Left lung (tissue), 10 donors: ENCODE data around the gene NUP210L. TPM values are rescaled to one million over a fixed set of nuclear protein-coding genes. Genes with fewer than 3 reads are reported as not detected.
A peak's percentile ranks its signal among the peaks of the same experiment; 100 is the strongest.

Experiments used
- ATAC-seq: fragments of 200-7000 bp; cut with Tn5 transposase; one replicate; pipeline ENCODE4 v1.9.1; 2020; ENCODE audit warnings: moderate library complexity
- DNase-seq, 4 donors: peaks; one replicate each; pipeline ENCODE4 v3.0.0-alpha.2; 2013 to 2020
- H3K27ac ChIP-seq, 2 donors: fragments of 200-600 bp; sonication (generic) in 1 of 2; one replicate each; pipeline versions ENCODE4 v1.5.0 to v1.8.0; 2020 to 2021
- H3K27me3 ChIP-seq, 2 donors: fragments of 200-600 bp; sonication (generic) in 1 of 2; one replicate each; pipeline versions ENCODE4 v1.5.0 to v1.8.0; 2020 to 2021
- H3K36me3 ChIP-seq, 2 donors: fragments of 200-600 bp; sonication (generic) in 1 of 2; one replicate each; pipeline versions ENCODE4 v1.5.0 to v1.8.0; 2020 to 2021
- H3K4me1 ChIP-seq, 2 donors: fragments of 200-600 bp; one replicate each; pipeline ENCODE4 v1.8.0; 2021
- H3K4me3 ChIP-seq, 2 donors: fragments of 200-600 bp; sonication (generic) in 1 of 2; one replicate each; pipeline versions ENCODE4 v1.5.0 to v1.8.0; 2020 to 2021; ENCODE audit warnings: mild to moderate bottlenecking in 1 of 2
- H3K9me3 ChIP-seq, 2 donors: fragments of 200-600 bp; sonication (generic) in 1 of 2; one replicate each; pipeline versions ENCODE4 v1.5.0 to v1.8.0; 2020 to 2021
- CTCF ChIP-seq, 2 donors: fragments of 200-600 bp; sonication (generic) in 1 of 2; IDR thresholded peaks; one replicate each; pipeline versions ENCODE4 v1.5.0 to v1.8.0; 2021; ENCODE audit warnings: antibody characterized with exemption in 2 of 2
- intact Hi-C, 2 donors: fragments of 100-400 bp; cut with DNase I; formaldehyde crosslinking; loops; one replicate each; pipeline versions ENCODE4 v1.11.2 to v1.14.2; 2022
- polyA plus RNA-seq, 6 donors: library from polyadenylated mRNA; unstranded; fragments of 120-200 nt; gene quantifications; one replicate each; pipeline ENCODE4 v1.2.1, GENCODE V29; 2013; ENCODE audit not compliant: insufficient read length in 6 of 6
- total RNA-seq, 2 donors: library from RNA; stranded (reverse); fragmentation: NEBNext Ultra II Directional; extraction: Animal tissue kit (Norgen Biotek cat#: 25700); gene quantifications; one replicate each; pipeline ENCODE4 v1.2.1, GENCODE V29; 2021
- donor health status: DM: no; HTN: yes; CAD: no.
- donor health status: DM: no; HTN: no; CAD: no.

NUP210L gene
- total and polyA plus RNA-seq, 8 donors: 0.09 to 0.27 (median 0.18) TPM

GRCh38 chr1:154170547-154171222 lies 15.8 kb upstream of the NUP210L start:
- DNase-seq: no peak
- Histone ChIP-seq H3K4me3 (no peak overlapping the region), H3K9me3 (no peaks in the 10 kb centered on the region), H3K27ac (no peak overlapping the region), H3K36me3 (peaks cover 4 to 100% of the 10 kb centered on the region in 2 donors), H3K4me1 (peaks cover 3 to 19% of the 10 kb centered on the region in 2 donors), H3K27me3 (no peaks in the 10 kb centered on the region)
- intact Hi-C loops: no loop called here
- TF ChIP-seq CTCF (IDR thresholded peaks at IDR 0.05): no peak
- ATAC-seq: peak; percentile 34

DNA sequence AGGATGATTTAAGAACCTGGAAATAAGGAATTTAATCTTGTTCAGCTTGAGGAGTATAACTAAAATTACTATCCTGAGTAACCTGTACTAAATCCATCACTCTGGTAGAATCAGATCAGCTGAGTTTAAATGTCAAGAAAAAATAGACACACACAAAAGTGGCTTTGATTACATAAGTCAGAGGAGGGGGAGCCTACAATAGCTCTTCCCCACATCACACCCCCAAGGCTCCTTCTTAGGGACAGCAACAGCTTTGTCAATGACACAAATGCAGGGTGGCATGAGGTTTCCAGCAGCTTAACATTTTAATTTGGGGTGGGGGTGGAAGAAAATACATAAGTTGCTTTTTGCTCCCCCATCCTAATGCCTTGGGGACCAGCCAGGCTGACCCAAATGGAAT lies 12.6 kb upstream of the NUP210L start:
- Histone ChIP-seq H3K4me3 (no peak overlapping the region), H3K36me3 (peaks cover 4 to 100% of the 10 kb centered on the region in 2 donors)

DNA sequence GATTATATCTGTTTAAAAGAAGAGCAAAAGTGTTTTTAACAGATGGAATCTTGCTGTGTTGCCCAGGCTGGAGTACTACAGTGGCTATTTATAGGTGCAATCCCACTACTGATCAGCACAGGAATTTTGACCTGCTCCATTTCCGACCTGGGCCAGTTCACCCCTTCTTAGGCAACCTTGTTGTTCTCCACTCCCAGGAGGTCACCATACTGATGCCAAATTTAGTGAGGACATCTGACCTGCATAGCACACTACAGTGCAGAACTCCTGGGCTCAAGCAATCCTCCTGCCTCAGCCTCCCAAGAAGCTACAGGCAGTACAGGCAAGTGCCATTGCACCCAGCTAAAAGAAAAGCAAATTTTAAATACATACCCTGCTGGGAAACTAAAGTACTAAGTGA lies 11.3 kb upstream of the NUP210L start:
- no peak overlapping the region for H3K27ac ChIP-seq
- intact Hi-C loops: no loop called here
- ATAC-seq: no peak

More for the DNA sequence above, 12.6 kb upstream of the NUP210L start:
- Histone ChIP-seq H3K4me1 (peaks cover 0 to 21% of the 10 kb centered on the region in 2 donors), H3K27me3 (no peaks in the 10 kb centered on the region), H3K9me3 (no peaks in the 10 kb centered on the region), H3K27ac (no peak overlapping the region)
- ATAC-seq: no peak
- intact Hi-C loops: no loop called here
- TF ChIP-seq CTCF (IDR thresholded peaks at IDR 0.05): no peak
- DNase-seq: no peak

DNA sequence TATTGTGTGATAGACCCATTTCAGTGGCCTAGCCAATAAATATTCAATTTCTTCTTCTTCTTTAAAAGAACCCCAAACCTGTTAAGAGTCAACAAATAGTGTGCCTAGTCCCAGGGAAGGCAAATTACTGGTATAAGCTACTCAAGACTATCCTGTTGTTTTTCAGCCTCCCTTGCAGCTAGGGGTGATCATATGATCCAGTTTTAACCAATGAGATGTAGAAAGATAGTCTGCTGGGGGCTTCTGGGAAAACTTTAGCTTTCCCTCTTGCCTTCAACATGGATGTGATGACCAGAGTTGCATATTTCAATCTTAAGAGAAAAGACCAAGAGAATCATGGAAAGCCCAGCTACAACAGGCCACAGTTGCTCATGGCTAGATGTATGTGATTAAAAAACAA lies 4.7 kb upstream of the NUP210L start:
- DNase-seq (no peak), ATAC-seq (no peak)
- H3K27ac ChIP-seq: peak overlapping the region in 1 of 2 donors; percentile 76
- intact Hi-C loops: no loop called here
- H3K4me3 ChIP-seq: no peak overlapping the region
- TF ChIP-seq CTCF (IDR thresholded peaks at IDR 0.05): no peak
- peaks cover 2 to 100% of the 10 kb centered on the region in 2 donors for H3K36me3 ChIP-seq
- H3K4me1 ChIP-seq: peaks cover 13 to 67% of the 10 kb centered on the region in 2 donors
- no peaks in the 10 kb centered on the region for H3K9me3 ChIP-seq
- no peaks in the 10 kb centered on the region for H3K27me3 ChIP-seq

More for the DNA sequence above, 11.3 kb upstream of the NUP210L start:
- no peaks in the 10 kb centered on the region for H3K27me3 ChIP-seq
- peaks cover 7 to 100% of the 10 kb centered on the region in 2 donors for H3K36me3 ChIP-seq
- no peak overlapping the region for H3K4me3 ChIP-seq
- H3K9me3 ChIP-seq: no peaks in the 10 kb centered on the region
- TF ChIP-seq CTCF (IDR thresholded peaks at IDR 0.05): no peak
- H3K4me1 ChIP-seq: peaks cover 0 to 13% of the 10 kb centered on the region in 2 donors
- DNase-seq: no peak

DNA sequence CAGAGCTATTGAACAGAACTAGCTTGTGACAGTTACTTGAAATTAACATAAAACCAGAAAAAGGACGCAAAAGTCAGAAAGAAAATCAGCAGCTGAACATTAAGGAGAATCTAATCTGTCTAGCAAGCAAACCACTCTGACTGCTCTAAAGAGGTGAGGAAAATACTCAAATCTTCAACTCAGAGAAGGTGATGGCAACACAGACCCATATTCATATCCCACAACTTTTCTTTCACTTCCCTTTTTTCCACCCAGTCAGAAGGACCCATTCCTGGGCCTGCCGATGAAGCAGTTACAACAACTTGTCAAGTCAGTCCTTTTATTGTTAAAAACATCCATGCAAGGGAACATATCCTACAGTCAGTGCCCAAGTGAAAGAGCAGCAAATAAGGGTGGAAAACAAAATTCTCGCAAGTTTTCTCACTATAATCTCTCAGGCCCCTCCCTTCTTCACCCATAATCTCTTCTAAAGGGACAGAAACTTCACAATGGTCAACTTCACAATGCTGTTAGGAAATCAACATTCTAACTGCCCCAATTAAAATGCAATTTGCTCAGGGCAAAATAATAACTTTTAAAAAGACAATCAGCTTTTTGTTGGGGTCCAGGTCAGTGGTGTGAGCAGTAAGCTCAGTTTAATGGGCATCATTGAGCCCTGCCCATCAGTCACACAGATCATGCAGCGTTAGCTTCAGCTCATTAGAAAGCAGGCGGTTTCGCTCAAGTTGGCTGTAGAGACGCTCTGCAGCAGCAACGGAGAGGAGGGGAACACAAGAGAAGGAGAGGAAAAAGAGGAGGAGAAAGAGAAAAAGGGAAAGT lies 3.6 kb upstream of the NUP210L start:
- H3K27ac ChIP-seq: peak overlapping the region; percentile 47 to 76
- no peak overlapping the region for H3K4me3 ChIP-seq
- ATAC-seq (no peak), DNase-seq (no peak)
- no peaks in the 10 kb centered on the region for H3K9me3 ChIP-seq
- H3K4me1 ChIP-seq: peaks cover 13 to 75% of the 10 kb centered on the region in 2 donors
- H3K36me3 ChIP-seq: peaks cover 2 to 92% of the 10 kb centered on the region in 2 donors
- no peak for TF ChIP-seq CTCF (IDR thresholded peaks at IDR 0.05)
- intact Hi-C loops: no loop called here
- no peaks in the 10 kb centered on the region for H3K27me3 ChIP-seq
